ENCODE results near the gene ABCG1. TPM values are rescaled to one million over a fixed set of nuclear protein-coding genes. Genes with fewer than 3 reads are reported as not detected.

ABCG1 gene
- total RNA-seq, 2 donors from 2014 or later = 53.1 to 55.5 TPM

DNA sequence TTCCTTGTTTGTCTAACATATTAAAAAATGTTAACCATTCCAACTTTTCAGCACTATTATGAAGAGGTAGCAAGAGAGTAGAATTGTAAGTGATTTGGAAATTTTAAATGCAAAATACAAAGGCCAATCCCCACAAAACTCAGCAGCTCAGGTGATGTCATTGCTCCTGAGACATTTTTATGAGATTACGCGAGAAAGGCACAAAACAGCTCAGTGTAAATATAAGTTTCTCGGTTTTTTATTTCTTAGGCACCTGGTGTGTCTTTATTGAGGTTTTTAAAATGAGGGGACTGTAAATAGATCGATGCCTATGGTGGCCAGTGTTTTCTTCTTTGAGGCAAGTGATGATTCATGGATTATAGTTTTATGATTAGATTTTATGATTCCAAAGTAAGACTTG lies 6.1 kb downstream of the ABCG1 start:
- DNase-seq (no peak), ATAC-seq (replicated peaks in 1 of 2) (no peak)
- H3K4me1 Mint-ChIP-seq (ENCODE audit: low read depth) = peaks cover 95% of the 10 kb centered on the region
- H3K4me3 Mint-ChIP-seq = no peak overlapping the region
- no peak overlapping the region for H3K27ac Mint-ChIP-seq
- H3K27me3 Mint-ChIP-seq (ENCODE audit: low read depth) = no peaks in the 10 kb centered on the region
- peaks cover 15 to 31% of the 10 kb centered on the region in 2 donors for H3K36me3 Mint-ChIP-seq (ENCODE audit: insufficient read depth in 2 of 2)
- peaks cover 1 to 2% of the 10 kb centered on the region in 2 donors for H3K9me3 Mint-ChIP-seq

DNA sequence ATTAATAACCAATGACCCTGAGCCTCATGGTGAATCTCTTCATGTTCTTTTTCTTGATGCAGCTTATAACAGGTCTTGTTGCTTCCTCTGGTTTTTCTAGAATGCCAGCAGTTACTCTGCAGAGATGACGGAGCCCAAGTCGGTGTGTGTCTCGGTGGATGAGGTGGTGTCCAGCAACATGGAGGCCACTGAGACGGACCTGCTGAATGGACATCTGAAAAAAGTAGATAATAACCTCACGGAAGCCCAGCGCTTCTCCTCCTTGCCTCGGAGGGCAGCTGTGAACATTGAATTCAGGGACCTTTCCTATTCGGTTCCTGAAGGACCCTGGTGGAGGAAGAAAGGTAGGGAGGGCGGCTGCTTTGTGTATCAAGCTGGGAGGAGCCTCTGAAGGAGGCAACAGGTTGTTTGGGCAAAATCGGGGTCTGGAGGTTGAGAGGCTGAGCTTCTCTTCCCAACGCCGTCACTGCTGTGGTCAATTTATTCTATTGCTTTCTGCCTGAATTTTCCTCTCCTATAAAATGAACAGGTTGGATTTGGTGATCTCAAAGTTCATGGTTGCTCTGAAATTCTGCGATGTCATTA lies 6.7 kb downstream of the ABCG1 start:
- Mint-ChIP-seq H3K4me1 (ENCODE audit: low read depth) (peaks cover 95% of the 10 kb centered on the region), H3K9me3 (peaks cover 1 to 2% of the 10 kb centered on the region in 2 donors), H3K27ac (no peak overlapping the region), H3K27me3 (ENCODE audit: low read depth) (no peaks in the 10 kb centered on the region), H3K4me3 (peak overlapping the region in 1 of 2 donors; percentile 20), H3K36me3 (ENCODE audit: insufficient read depth in 2 of 2) (peaks cover 16 to 32% of the 10 kb centered on the region in 2 donors)
- ATAC-seq (replicated peaks in 1 of 2) (no peak), DNase-seq (no peak)

DNA sequence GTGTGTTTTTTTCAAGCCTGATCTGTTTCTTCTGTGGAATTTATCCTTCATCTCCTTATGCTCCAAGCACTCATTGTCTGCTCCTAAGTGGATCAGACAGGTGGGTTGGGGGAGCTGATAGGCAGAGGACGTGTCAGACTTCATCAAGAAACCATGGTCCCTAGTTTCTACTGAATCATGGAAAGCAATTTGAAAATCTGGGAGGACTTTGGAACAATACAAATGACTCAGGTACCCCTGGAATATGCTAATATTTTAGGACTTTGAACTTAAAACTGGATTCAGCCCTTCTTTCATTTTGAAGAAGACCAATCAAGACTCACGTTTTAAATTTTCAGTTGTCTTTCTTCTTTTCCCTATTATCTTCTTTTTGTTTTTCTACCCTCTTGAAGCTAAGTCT lies 7.7 kb downstream of the ABCG1 start:
- Mint-ChIP-seq H3K4me1 (ENCODE audit: low read depth) (peaks cover 96% of the 10 kb centered on the region), H3K36me3 (ENCODE audit: insufficient read depth in 2 of 2) (peaks cover 16 to 33% of the 10 kb centered on the region in 2 donors), H3K27me3 (ENCODE audit: low read depth) (no peaks in the 10 kb centered on the region), H3K4me3 (no peak overlapping the region), H3K9me3 (peaks cover 1 to 2% of the 10 kb centered on the region in 2 donors), H3K27ac (peak overlapping the region; percentile 3)
- DNase-seq (no peak), ATAC-seq (replicated peaks in 1 of 2) (no peak)

DNA sequence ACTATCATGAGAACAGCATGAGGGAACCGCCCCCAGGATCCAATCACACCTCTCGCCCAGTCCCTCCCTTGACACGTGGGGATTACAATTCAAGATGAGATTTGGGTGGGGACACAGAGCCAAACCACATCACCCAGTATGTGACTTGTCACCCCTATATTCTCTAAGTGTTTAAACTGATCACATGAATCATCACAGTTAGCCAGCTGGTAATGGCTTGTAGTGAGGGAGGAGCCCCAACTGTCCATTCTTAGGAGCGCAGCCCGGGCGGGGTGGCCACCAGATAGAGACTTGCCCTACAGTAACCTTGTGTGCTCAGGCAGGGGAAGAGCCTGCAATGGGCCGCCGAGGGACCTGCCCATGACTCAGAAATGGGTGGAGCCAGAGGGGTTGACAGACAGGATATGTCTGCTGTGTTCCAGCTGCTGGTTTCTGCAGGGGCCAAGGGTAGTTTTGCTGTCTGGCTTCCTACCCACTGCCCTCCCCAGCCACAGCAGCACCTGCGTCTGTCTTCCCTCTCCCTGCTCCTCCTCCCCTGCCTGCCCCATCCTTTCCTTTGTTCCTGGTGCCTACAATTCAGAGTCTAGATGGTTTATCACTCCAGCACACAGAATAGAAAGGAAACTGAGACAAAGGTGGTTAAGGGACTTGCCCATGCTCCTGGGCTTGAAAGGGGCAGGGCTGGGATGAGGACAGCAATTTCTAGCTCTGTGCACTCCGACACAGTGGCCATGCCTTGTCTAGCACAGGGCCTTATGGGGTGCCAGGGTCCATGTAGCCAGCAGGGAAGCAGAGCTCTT lies 9.2 kb downstream of the ABCG1 start:
- DNase-seq (peak; percentile 93 to 95), ATAC-seq (replicated peaks in 1 of 2) (peak; percentile 97 to 98)
- Mint-ChIP-seq H3K4me3 (peak overlapping the region; percentile 64 to 80), H3K4me1 (ENCODE audit: low read depth) (peaks cover 93% of the 10 kb centered on the region), H3K36me3 (ENCODE audit: insufficient read depth in 2 of 2) (peaks cover 16 to 34% of the 10 kb centered on the region in 2 donors), H3K9me3 (peaks cover 3 to 4% of the 10 kb centered on the region in 2 donors), H3K27me3 (ENCODE audit: low read depth) (no peaks in the 10 kb centered on the region), H3K27ac (peak overlapping the region; percentile 44)

DNA sequence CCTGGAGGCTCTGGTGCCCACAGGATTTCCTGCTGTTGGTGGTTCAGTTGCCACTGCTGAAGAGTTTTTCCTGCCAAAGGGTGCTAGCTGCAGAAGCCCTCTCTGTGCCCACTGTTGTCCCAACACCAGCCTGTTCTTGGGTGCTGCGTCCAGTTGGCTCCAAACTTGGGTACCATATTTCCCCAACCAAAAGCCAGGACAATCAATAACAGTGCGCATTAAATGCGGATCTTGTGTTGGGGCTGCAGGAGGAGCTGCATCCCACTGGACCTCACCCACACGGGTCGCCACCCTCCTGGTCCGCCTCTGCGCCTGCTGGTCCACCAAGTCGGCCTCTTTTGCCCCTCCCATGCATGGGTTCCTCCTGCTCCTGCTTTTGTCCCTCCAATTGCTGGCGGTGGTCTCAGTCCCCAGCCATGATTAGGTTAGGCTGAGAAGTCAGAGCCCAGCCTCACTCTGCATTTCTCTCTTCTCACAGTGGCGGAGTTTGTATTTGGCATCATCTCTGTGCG lies 9.8 kb downstream of the ABCG1 start:
- Mint-ChIP-seq H3K4me1 (ENCODE audit: low read depth) (peaks cover 93% of the 10 kb centered on the region), H3K27me3 (ENCODE audit: low read depth) (no peaks in the 10 kb centered on the region), H3K27ac (no peak overlapping the region), H3K36me3 (ENCODE audit: insufficient read depth in 2 of 2) (peaks cover 16 to 34% of the 10 kb centered on the region in 2 donors), H3K4me3 (peak overlapping the region; percentile 64 to 80), H3K9me3 (peaks cover 3 to 4% of the 10 kb centered on the region in 2 donors)
- DNase-seq (no peak), ATAC-seq (replicated peaks in 1 of 2) (no peak)

DNA sequence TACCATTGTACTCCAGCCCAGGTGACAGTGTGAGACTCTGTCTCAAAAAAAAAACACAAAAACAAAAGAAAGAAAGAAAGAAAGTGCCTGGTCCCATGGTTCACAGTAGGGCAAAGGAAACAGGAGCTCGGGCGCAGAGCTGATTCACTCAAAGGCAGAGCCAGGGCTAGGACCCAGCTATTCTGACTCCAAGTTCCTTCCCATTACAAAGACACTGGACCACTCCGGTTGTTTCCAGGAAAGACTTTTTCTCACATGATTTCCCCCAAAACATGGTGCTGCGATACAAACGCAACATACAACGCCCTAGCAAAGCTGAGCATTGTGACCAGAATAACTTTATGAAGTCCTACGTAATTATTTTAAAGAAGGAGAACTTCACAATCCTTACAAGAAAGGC lies 10.7 kb downstream of the ABCG1 start:
- ATAC-seq (replicated peaks in 1 of 2) (no peak), DNase-seq (no peak)
- Mint-ChIP-seq H3K9me3 (peaks cover 3 to 4% of the 10 kb centered on the region in 2 donors), H3K4me1 (ENCODE audit: low read depth) (peaks cover 94% of the 10 kb centered on the region), H3K27ac (peak overlapping the region; percentile 46), H3K27me3 (ENCODE audit: low read depth) (no peaks in the 10 kb centered on the region), H3K36me3 (ENCODE audit: insufficient read depth in 2 of 2) (peaks cover 16 to 34% of the 10 kb centered on the region in 2 donors), H3K4me3 (peak overlapping the region; percentile 49 to 80)

DNA sequence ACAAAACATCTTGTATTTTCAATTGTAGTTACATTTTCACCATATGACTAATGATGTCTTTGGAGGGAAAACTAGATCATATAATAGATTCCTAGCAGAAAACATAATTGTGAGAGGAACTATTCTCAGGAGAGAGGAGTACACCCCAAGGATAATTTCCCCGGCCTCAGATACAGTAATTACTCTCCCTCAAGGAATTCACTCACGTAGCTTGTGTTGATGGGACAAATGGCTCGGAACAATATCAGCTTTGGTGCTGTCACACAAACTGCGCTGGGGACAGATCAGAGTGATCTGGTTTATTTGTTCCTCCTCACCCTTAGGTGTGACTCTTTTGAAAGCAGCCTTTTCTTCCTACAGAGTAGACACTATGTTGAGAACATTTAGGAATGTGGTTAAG lies 11.2 kb downstream of the ABCG1 start:
- ATAC-seq (replicated peaks in 1 of 2) = no peak
- H3K4me1 Mint-ChIP-seq (ENCODE audit: low read depth) = peaks cover 92% of the 10 kb centered on the region
- H3K36me3 Mint-ChIP-seq (ENCODE audit: insufficient read depth in 2 of 2) = peaks cover 16 to 34% of the 10 kb centered on the region in 2 donors
- H3K9me3 Mint-ChIP-seq = peaks cover 3 to 4% of the 10 kb centered on the region in 2 donors
- H3K27ac Mint-ChIP-seq = peak overlapping the region; percentile 46
- DNase-seq = no peak
- peak overlapping the region; percentile 49 to 80 for H3K4me3 Mint-ChIP-seq
- no peaks in the 10 kb centered on the region for H3K27me3 Mint-ChIP-seq (ENCODE audit: low read depth)

DNA sequence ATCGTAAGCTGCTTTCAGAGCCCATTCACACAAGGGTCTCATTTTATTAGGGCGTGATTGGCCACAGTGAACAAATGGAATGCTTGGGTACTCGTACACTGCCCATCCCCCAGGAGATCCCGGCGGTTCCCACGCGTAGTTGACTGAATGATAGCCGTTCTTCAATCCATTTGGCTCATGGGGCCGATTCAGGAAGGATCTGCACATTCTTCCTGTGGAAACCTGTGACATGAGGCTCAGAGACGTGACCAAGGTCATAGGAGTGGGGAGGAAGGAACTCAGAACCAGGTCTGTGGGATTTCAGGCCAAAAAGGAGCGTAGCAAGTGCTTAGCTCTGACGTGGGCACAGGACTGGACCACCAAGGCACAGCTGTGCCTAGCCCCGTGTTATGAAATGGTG lies 11.7 kb downstream of the ABCG1 start:
- Mint-ChIP-seq H3K36me3 (ENCODE audit: insufficient read depth in 2 of 2) (peaks cover 16 to 29% of the 10 kb centered on the region in 2 donors), H3K4me3 (peak overlapping the region in 1 of 2 donors; percentile 49), H3K4me1 (ENCODE audit: low read depth) (peaks cover 92% of the 10 kb centered on the region), H3K9me3 (peaks cover 3 to 4% of the 10 kb centered on the region in 2 donors), H3K27me3 (ENCODE audit: low read depth) (no peaks in the 10 kb centered on the region), H3K27ac (peak overlapping the region; percentile 46)
- DNase-seq (no peak), ATAC-seq (replicated peaks in 1 of 2) (no peak)

DNA sequence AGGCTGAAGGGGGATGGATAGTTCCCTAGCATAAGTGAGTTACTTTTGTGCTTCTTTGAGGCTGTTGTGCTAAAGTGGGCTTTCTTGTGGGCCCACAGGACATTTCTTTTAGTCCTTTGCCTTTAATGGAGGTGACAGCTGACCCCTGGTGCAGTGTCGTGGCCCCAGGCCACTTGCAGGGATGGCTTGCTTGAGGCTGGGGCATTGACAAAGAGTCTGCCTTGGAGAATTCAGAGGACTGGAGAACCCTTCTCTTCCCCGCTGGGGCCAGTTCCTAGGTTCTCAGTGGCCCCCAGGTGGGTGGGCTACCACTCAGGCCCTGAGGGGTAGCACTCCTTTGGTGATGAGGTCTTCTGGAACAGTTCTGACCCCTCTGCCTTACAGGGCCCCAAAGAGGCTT lies 12.8 kb downstream of the ABCG1 start:
- ATAC-seq (replicated peaks in 1 of 2) (no peak), DNase-seq (no peak)
- peaks cover 3 to 4% of the 10 kb centered on the region in 2 donors for H3K9me3 Mint-ChIP-seq
- H3K27me3 Mint-ChIP-seq (ENCODE audit: low read depth) = no peaks in the 10 kb centered on the region
- peaks cover 13 to 20% of the 10 kb centered on the region in 2 donors for H3K36me3 Mint-ChIP-seq (ENCODE audit: insufficient read depth in 2 of 2)
- no peak overlapping the region for H3K27ac Mint-ChIP-seq
- no peak overlapping the region for H3K4me3 Mint-ChIP-seq
- peaks cover 92% of the 10 kb centered on the region for H3K4me1 Mint-ChIP-seq (ENCODE audit: low read depth)

DNA sequence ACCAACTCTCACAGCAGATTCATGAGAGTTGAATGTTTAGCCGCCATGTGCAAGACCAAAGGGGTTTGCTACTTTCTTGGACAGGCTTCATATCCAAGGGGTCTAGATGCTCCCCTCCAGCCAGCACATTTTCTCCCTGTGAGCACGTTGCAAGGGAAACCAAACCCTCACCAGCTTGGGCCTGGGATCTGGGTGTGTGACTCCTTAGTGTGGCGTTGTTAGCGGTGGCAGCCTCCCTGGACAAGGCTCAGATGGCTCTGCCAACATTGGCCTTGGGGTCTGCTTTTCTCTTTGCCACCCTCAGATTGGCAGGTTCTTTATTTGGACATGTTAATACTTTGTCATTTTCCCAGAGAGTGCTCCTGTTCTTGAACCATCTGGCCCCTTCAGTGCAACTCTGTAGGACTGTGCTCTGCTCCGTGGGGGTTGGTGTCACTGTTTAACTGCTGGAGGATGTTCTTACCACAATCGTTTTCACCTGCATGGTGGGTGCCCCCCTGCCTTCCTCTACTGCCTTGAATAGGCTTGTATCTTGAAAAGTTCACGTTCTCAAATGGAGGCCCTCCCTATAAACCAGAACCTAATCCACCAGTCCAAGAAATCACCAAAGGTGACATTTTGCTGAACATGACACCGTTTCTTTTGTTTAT lies 13.4 kb downstream of the ABCG1 start:
- DNase-seq (peak in 1 of 2 donors; percentile 30), ATAC-seq (replicated peaks in 1 of 2) (no peak)
- Mint-ChIP-seq H3K4me1 (ENCODE audit: low read depth) (peaks cover 92% of the 10 kb centered on the region), H3K27me3 (ENCODE audit: low read depth) (no peaks in the 10 kb centered on the region), H3K36me3 (ENCODE audit: insufficient read depth in 2 of 2) (peaks cover 10 to 15% of the 10 kb centered on the region in 2 donors), H3K4me3 (peak overlapping the region; percentile 84 to 89), H3K9me3 (peaks cover 2 to 4% of the 10 kb centered on the region in 2 donors), H3K27ac (peak overlapping the region; percentile 96)

DNA sequence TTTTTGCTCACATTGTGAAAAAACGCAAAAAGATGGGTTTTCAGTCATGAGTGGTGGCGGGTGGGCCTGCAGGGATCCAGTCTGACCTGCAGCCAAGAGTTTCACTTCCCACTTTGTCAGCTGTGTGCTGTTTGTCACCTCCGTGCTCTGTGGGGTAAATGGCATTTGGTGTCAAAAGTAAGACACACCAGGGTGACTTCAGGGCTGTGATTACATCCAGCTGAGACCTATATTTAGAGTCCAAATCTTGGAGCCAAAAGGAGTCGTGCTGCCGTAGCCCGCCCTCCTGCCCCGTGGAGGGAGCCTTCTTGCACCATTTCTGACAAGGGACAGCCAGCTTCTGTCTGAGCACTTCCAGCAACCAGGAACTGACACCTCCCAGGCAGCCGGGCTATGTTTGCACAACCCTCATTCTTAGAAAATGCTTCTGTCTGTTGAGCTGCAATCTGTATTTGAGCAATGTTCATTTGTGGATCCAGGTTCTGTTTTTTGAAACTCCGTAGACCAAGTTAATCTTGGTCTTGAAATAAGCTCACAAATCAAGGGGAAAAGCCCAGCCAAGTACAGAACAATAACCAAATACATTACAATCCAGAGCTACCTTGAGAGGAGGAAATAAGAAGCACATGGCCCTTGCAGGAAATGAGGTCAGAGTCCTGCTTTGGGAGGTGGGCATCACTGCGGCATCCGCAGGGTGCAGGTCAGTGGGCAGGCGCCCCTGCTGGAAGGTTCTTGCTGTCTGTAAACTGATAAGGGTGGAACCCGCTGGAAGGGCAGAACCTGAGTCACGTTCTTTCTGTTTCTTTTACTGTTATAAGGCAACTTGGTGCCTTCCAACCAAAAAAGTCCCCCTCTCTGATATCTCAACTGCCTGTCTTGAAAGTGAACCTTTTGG lies 14.4 kb downstream of the ABCG1 start:
- Mint-ChIP-seq H3K4me1 (ENCODE audit: low read depth) (peaks cover 92% of the 10 kb centered on the region), H3K36me3 (ENCODE audit: insufficient read depth in 2 of 2) (peaks cover 3 to 8% of the 10 kb centered on the region in 2 donors), H3K27me3 (ENCODE audit: low read depth) (no peaks in the 10 kb centered on the region), H3K9me3 (peaks cover 2% of the 10 kb centered on the region in 2 donors), H3K27ac (peak overlapping the region; percentile 96), H3K4me3 (peak overlapping the region; percentile 84 to 89)
- DNase-seq = peak; percentile 89 to 90
- ATAC-seq (replicated peaks in 1 of 2) = peak; percentile 70 to 73

DNA sequence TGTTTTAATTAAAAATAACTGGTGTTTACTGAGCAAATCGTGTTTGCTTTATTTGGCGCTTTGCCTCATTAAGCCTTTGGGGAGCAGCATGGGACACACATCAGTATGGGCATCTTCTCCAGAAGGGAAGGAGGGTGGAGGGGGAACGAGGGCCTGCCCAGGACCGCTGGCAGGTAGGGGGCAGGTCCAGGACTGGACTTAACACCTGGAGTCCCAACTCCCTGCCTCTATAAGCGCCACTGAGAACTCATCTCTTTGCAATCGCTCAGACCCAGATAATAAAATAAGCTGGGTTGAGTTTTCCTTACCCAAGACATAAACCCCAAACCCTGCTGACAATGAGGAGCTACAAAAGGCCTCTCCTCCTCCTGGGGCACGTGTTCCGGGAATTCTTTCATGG lies 15.1 kb downstream of the ABCG1 start:
- peaks cover 3 to 8% of the 10 kb centered on the region in 2 donors for H3K36me3 Mint-ChIP-seq (ENCODE audit: insufficient read depth in 2 of 2)
- peaks cover 2% of the 10 kb centered on the region in 2 donors for H3K9me3 Mint-ChIP-seq
- H3K4me3 Mint-ChIP-seq = peak overlapping the region; percentile 84 to 89
- H3K27me3 Mint-ChIP-seq (ENCODE audit: low read depth) = no peaks in the 10 kb centered on the region
- H3K4me1 Mint-ChIP-seq (ENCODE audit: low read depth) = peaks cover 92% of the 10 kb centered on the region
- ATAC-seq (replicated peaks in 1 of 2) = no peak
- H3K27ac Mint-ChIP-seq = peak overlapping the region; percentile 96
- no peak for DNase-seq

Data from activated T-cell treated with anti-CD3 and anti-CD28 coated beads, Interleukin-2, amount 50 U/mL, for 72 hours (primary cell).